H1 (cell line): ENCODE results near the gene ANKRD36. TPM values are rescaled to one million over a fixed set of nuclear protein-coding genes. Genes with fewer than 3 reads are reported as not detected.
"Not testable (repeated sequence)": the region's sequence is repeated elsewhere in the genome, so short reads cannot be mapped to it uniquely, and the experiment has no call there.

ENCODE experiments used
- CTCF ChIA-PET: fragments of 300-600 bp; sonication (Branson Sonifier 250); formaldehyde crosslinking; loops from one replicate; lab custom pipeline; 2021; ENCODE audit not compliant: partially characterized antibody; lab: Charles Lee
- POLR2A ChIA-PET: fragments of 300-600 bp; sonication (Branson Sonifier 250); formaldehyde crosslinking; loops from one replicate; lab custom pipeline; 2021; ENCODE audit warnings: inconsistent platforms; ENCODE audit not compliant: partially characterized antibody; lab: Charles Lee
- DNase-seq, 2 experiments: peaks; one replicate each; pipeline versions ENCODE4 v3.0.0 to v3.0.0-alpha.2; 2010 to 2022; ENCODE audit warnings: low spot score in 2 of 2, low read depth in 1 of 2, mixed read lengths in 1 of 2
- FAIRE-seq: peaks from 2 replicates; lab custom pipeline; 2011; peaks lifted over from hg19 to GRCh38; lab: Jason Lieb, UNC
- H2AFZ ChIP-seq: 2 replicates; pipeline ENCODE4 v1.8.1; 2012; ENCODE audit warnings: low read length, inconsistent platforms
- H2AK5ac ChIP-seq: 2 replicates; pipeline ENCODE4 v1.6.1; 2013; ENCODE audit warnings: low read depth, low read length
- H2BK120ac ChIP-seq: replicated peaks from 2 replicates; pipeline ENCODE3; 2013; ENCODE audit warnings: low read depth, low read length, inconsistent platforms
- H2BK12ac ChIP-seq: 2 replicates; pipeline ENCODE4 v1.6.1; 2013; ENCODE audit warnings: low read depth, low read length
- H2BK15ac ChIP-seq: 2 replicates; pipeline ENCODE4 v1.6.1; 2013; ENCODE audit warnings: low read length
- H2BK20ac ChIP-seq: 2 replicates; pipeline ENCODE4 v1.6.1; 2013; ENCODE audit warnings: low read length
- H2BK5ac ChIP-seq: 2 replicates; pipeline ENCODE4 v1.6.1; 2013; ENCODE audit warnings: low read depth, low read length
- H3K14ac ChIP-seq: 2 replicates; pipeline ENCODE4 v1.6.1; 2013; ENCODE audit warnings: inconsistent platforms; ENCODE audit not compliant: insufficient read length
- H3K18ac ChIP-seq: 2 replicates; pipeline ENCODE4 v1.6.1; 2013; ENCODE audit warnings: low read length; ENCODE audit errors: extremely low read depth
- H3K23ac ChIP-seq: 2 replicates; pipeline ENCODE4 v1.6.1; 2013; ENCODE audit warnings: inconsistent platforms; ENCODE audit not compliant: insufficient read length
- H3K23me2 ChIP-seq: 2 replicates; pipeline ENCODE4 v1.6.1; 2013; ENCODE audit warnings: low read depth, low read length
- H3K27ac ChIP-seq: 2 replicates; pipeline ENCODE4 v1.6.1; 2011; ENCODE audit warnings: low read depth, low read length, inconsistent platforms
- H3K27me3 ChIP-seq, 4 experiments: replicated peaks in 1 of 4; 1 replicate in 1 of 4; 2 replicates in 3 of 4; pipeline versions ENCODE4 v1.6.1 to v1.8.1; 2011 to 2013; ENCODE audit warnings: low read length in 3 of 4, mild to moderate bottlenecking in 3 of 4, inconsistent platforms in 2 of 4, mixed read lengths in 2 of 4, moderate library complexity in 1 of 4; ENCODE audit not compliant: control insufficient read depth in 3 of 4, insufficient read depth in 3 of 4; ENCODE audit errors: extremely low read depth in 1 of 4
- H3K36me3 ChIP-seq, 4 experiments: 2 replicates each; pipeline versions ENCODE4 v1.6.1 to v1.8.1; 2011 to 2013; ENCODE audit warnings: mild to moderate bottlenecking in 4 of 4, low read length in 3 of 4, moderate library complexity in 2 of 4, control low read depth in 1 of 4, inconsistent platforms in 1 of 4; ENCODE audit not compliant: insufficient read depth in 4 of 4, control insufficient read depth in 2 of 4
- H3K4ac ChIP-seq: replicated peaks from 2 replicates; pipeline ENCODE3; 2013; ENCODE audit warnings: low read length, low read depth, mixed read lengths, inconsistent platforms; ENCODE audit not compliant: insufficient read length
- H3K4me1 ChIP-seq, 4 experiments: replicated peaks in 1 of 4; 1 replicate in 1 of 4; 2 replicates in 3 of 4; pipeline versions ENCODE4 v1.6.1 to v1.8.1; 2011 to 2013; ENCODE audit warnings: low read length in 3 of 4, inconsistent platforms in 2 of 4, mixed read lengths in 1 of 4; ENCODE audit not compliant: insufficient read depth in 4 of 4, control insufficient read depth in 3 of 4
- H3K4me2 ChIP-seq, 2 experiments: 2 replicates each; pipeline versions ENCODE4 v1.6.1 to v1.8.1; 2011 to 2013; ENCODE audit warnings: low read depth in 2 of 2, low read length in 2 of 2, control low read depth in 1 of 2, inconsistent platforms in 1 of 2, mild to moderate bottlenecking in 1 of 2; ENCODE audit not compliant: insufficient read depth in 1 of 2
- H3K4me3 ChIP-seq, 4 experiments: fragments of 200-600, 300-600 bp in 1 of 4; sonication (generic), shearing (Covaris generic), sonication (Bioruptor Twin) in 1 of 4; 2 replicates each; pipeline versions ENCODE4 v1.5.1 to v1.8.1; 2011 to 2016; ENCODE audit warnings: low read length in 4 of 4, low read depth in 3 of 4, control low read depth in 2 of 4, inconsistent platforms in 2 of 4, mild to moderate bottlenecking in 2 of 4, mixed read lengths in 1 of 4, moderate library complexity in 1 of 4; ENCODE audit not compliant: insufficient read depth in 2 of 4; ENCODE audit errors: extremely low read depth in 1 of 4
- H3K56ac ChIP-seq: replicated peaks from 2 replicates; pipeline ENCODE3; 2013; ENCODE audit warnings: low read depth, mild to moderate bottlenecking, mixed read lengths, low read length, inconsistent platforms; ENCODE audit not compliant: insufficient read length
- H3K79me1 ChIP-seq: 2 replicates; pipeline ENCODE4 v1.6.1; 2013; ENCODE audit warnings: low read depth, low read length, control low read depth
- H3K79me2 ChIP-seq, 2 experiments: 2 replicates each; pipeline versions ENCODE4 v1.6.1 to v1.8.1; 2012 to 2013; ENCODE audit warnings: low read length in 2 of 2, mild to moderate bottlenecking in 2 of 2, inconsistent platforms in 1 of 2; ENCODE audit not compliant: insufficient read depth in 2 of 2, control insufficient read depth in 1 of 2
- H3K9ac ChIP-seq, 4 experiments: replicated peaks in 1 of 4; 1 replicate in 1 of 4; 2 replicates in 3 of 4; pipeline versions ENCODE4 v1.6.1 to v1.8.1; 2011 to 2013; ENCODE audit warnings: low read depth in 3 of 4, low read length in 3 of 4, control low read depth in 2 of 4, mild to moderate bottlenecking in 2 of 4, moderate library complexity in 2 of 4, inconsistent platforms in 1 of 4; ENCODE audit errors: extremely low read depth in 1 of 4
- H3K9me3 ChIP-seq, 2 experiments: 2 replicates each; pipeline versions ENCODE4 v1.6.1 to v1.8.1; 2012 to 2013; ENCODE audit warnings: mild to moderate bottlenecking in 2 of 2, moderate library complexity in 2 of 2, control low read depth in 1 of 2, inconsistent platforms in 1 of 2, low read depth in 1 of 2, low read length in 1 of 2, mixed read lengths in 1 of 2; ENCODE audit not compliant: insufficient read depth in 2 of 2
- H4K20me1 ChIP-seq, 2 experiments: replicated peaks in 1 of 2; 2 replicates each; pipeline versions ENCODE3 to v1.8.1; 2011 to 2013; ENCODE audit warnings: inconsistent platforms in 2 of 2, low read length in 2 of 2, mild to moderate bottlenecking in 1 of 2; ENCODE audit not compliant: insufficient read depth in 2 of 2, control insufficient read depth in 1 of 2
- H4K5ac ChIP-seq: 2 replicates; pipeline ENCODE4 v1.6.1; 2013; ENCODE audit warnings: low read length, low read depth, mixed read lengths, inconsistent platforms; ENCODE audit not compliant: insufficient read length
- H4K8ac ChIP-seq: 2 replicates; pipeline ENCODE4 v1.8.0; 2013; ENCODE audit warnings: mild to moderate bottlenecking, moderate library complexity, low read length, inconsistent platforms; ENCODE audit not compliant: insufficient read depth; ENCODE audit errors: extremely low read depth
- H4K91ac ChIP-seq: replicated peaks from 2 replicates; pipeline ENCODE3; 2013; ENCODE audit warnings: low read length, mixed read lengths, inconsistent platforms; ENCODE audit not compliant: insufficient read length
- WGBS, 2 experiments: shearing (Covaris generic) in 1 of 2; methylation state at CpG; one replicate each; pipeline versions ENCODE4 v1.1.6 to v1.1.7; 2013 to 2015; ENCODE audit warnings: low lambda C conversion rate in 2 of 2, mixed read lengths in 2 of 2, inconsistent platforms in 1 of 2, low coverage in 1 of 2, missing lambda C conversion rate in 1 of 2; ENCODE audit not compliant: insufficient replicate concordance in 2 of 2, insufficient coverage in 1 of 2, insufficient read length in 1 of 2; ENCODE audit errors: extremely low coverage in 1 of 2, missing lambda C conversion rate in 1 of 2; 5-methylcytosine and 5-hydroxymethylcytosine counted together
- polyA plus RNA-seq, 7 experiments: library from polyadenylated mRNA; depleted of rRNA in 3 of 7; stranded (reverse) in 5 of 7; unstranded in 2 of 7; fragments of >200 nt in 5 of 7; fragments of 200-250 nt in 2 of 7; gene quantifications; 1 replicate in 5 of 7; 2 replicates in 1 of 7; 4 replicates in 1 of 7; pipeline versions ENCODE4 v1.2.1 to v1.2.3, GENCODE V29; 2011 to 2013; ENCODE audit warnings: missing spikeins in 2 of 7, mixed read lengths in 2 of 7
- total RNA-seq: library from RNA; stranded (reverse); fragmentation: NEBNext Ultra II Directional; extraction: Animal tissue kit (Norgen Biotek cat#: 25700); gene quantifications from 2 replicates; pipeline ENCODE4 v1.2.1, GENCODE V29; 2021

ANKRD36 gene
- total and polyA plus RNA-seq, 2 of the 8 experiments (the other 6 are each of a cell fraction or from before 2014, with no cell fraction given) = 2.7 to 12.3 TPM

- H2AFZ ChIP-seq, H4K8ac ChIP-seq, H2BK5ac ChIP-seq, H2BK120ac ChIP-seq, H4K91ac ChIP-seq, POLR2A ChIA-PET, H2BK12ac ChIP-seq, H3K27ac ChIP-seq, H3K27me3 ChIP-seq, H3K9ac ChIP-seq, H2BK20ac ChIP-seq, H3K14ac ChIP-seq, H4K5ac ChIP-seq, H3K23me2 ChIP-seq, H3K4ac ChIP-seq, H3K79me1 ChIP-seq, H3K18ac ChIP-seq, DNase-seq, CTCF ChIA-PET, FAIRE-seq, H2BK15ac ChIP-seq, H3K23ac ChIP-seq, H3K36me3 ChIP-seq, H3K56ac ChIP-seq, H2AK5ac ChIP-seq, H3K9me3 ChIP-seq, H3K4me3 ChIP-seq, H3K4me1 ChIP-seq, H3K4me2 ChIP-seq, H3K79me2 ChIP-seq, H4K20me1 ChIP-seq: not testable (repeated sequence)
- WGBS, 2 experiments = no CpG with 5 or more reads among the region's 4 CpGs
Measured at GRCh38 chr2:97276232-97276798, 163.4 kb downstream of the ANKRD36 start.

- H4K8ac ChIP-seq, H3K23me2 ChIP-seq, DNase-seq, H3K36me3 ChIP-seq, H3K4ac ChIP-seq, H4K20me1 ChIP-seq, FAIRE-seq, H3K14ac ChIP-seq, H2BK5ac ChIP-seq, H3K4me2 ChIP-seq, H3K56ac ChIP-seq, H2BK20ac ChIP-seq, H2AFZ ChIP-seq, CTCF ChIA-PET, H2BK12ac ChIP-seq, H2BK120ac ChIP-seq, H3K4me3 ChIP-seq, H3K23ac ChIP-seq, H3K27me3 ChIP-seq, POLR2A ChIA-PET, H4K91ac ChIP-seq, H2BK15ac ChIP-seq, H4K5ac ChIP-seq, H3K18ac ChIP-seq, H3K4me1 ChIP-seq, H2AK5ac ChIP-seq, H3K79me1 ChIP-seq, H3K79me2 ChIP-seq, H3K9me3 ChIP-seq, H3K27ac ChIP-seq, H3K9ac ChIP-seq: not testable (repeated sequence)
- WGBS, 2 experiments = no CpG with 5 or more reads among the region's 2 CpGs
Measured at GRCh38 chr2:97285187-97285586, 172.2 kb downstream of the ANKRD36 start.
